Left ventricle myocardium inferior (tissue), 1 donor: ENCODE results near the gene CEP44. TPM values are rescaled to one million over a fixed set of nuclear protein-coding genes. Genes with fewer than 3 reads are reported as not detected.

ENCODE experiments used
- DNase-seq: peaks from one replicate; pipeline ENCODE4 v3.0.0-alpha.2; 2020
- H3K27ac ChIP-seq: fragments of 200-600 bp; replicated peaks from 2 replicates; pipeline ENCODE4 v1.8.0; 2021
- H3K27me3 ChIP-seq: fragments of 200-600 bp; 2 replicates; pipeline ENCODE4 v1.8.0; 2021; ENCODE audit warnings: low read depth
- H3K36me3 ChIP-seq: fragments of 200-600 bp; 2 replicates; pipeline ENCODE4 v1.8.0; 2021
- H3K4me1 ChIP-seq: fragments of 200-600 bp; 2 replicates; pipeline ENCODE4 v1.8.0; 2021
- H3K4me3 ChIP-seq: fragments of 200-600 bp; 2 replicates; pipeline ENCODE4 v1.8.0; 2021; ENCODE audit warnings: mild to moderate bottlenecking, moderate library complexity
- H3K9me3 ChIP-seq: fragments of 200-600 bp; replicated peaks from 2 replicates; pipeline ENCODE4 v1.8.0; 2021
- CTCF ChIP-seq: fragments of 200-600 bp; IDR thresholded peaks from 2 replicates; pipeline ENCODE4 v1.8.0; 2021; ENCODE audit warnings: antibody characterized with exemption, mild to moderate bottlenecking, borderline replicate concordance
- intact Hi-C: fragments of 100-400 bp; cut with micrococcal nuclease; formaldehyde crosslinking; loops from one replicate; pipeline ENCODE4 v1.11.0; 2022
- total RNA-seq: library from RNA; stranded (reverse); fragmentation: NEBNext Ultra II Directional; extraction: Animal tissue kit (Norgen Biotek cat#: 25700); gene quantifications from one replicate; pipeline ENCODE4 v1.2.1, GENCODE V29; 2021
- donor health status: DM: no; HTN: yes; CAD: no; lungs with severe emphysema.

Gene CEP44
- total RNA-seq, 1 donor from 2014 or later, result 11.2 TPM

GRCh38 chr4:174266416-174266815, 17.3 kb upstream of the CEP44 start:
- intact Hi-C loops, result no loop called here
- Histone ChIP-seq H3K4me1 (peaks cover 38% of the 10 kb centered on the region), H3K27ac (no peak overlapping the region), H3K27me3 (no peaks in the 10 kb centered on the region), H3K9me3 (no peaks in the 10 kb centered on the region), H3K4me3 (no peak overlapping the region), H3K36me3 (no peaks in the 10 kb centered on the region)
- no peak for TF ChIP-seq CTCF
- no peak for DNase-seq

DNA sequence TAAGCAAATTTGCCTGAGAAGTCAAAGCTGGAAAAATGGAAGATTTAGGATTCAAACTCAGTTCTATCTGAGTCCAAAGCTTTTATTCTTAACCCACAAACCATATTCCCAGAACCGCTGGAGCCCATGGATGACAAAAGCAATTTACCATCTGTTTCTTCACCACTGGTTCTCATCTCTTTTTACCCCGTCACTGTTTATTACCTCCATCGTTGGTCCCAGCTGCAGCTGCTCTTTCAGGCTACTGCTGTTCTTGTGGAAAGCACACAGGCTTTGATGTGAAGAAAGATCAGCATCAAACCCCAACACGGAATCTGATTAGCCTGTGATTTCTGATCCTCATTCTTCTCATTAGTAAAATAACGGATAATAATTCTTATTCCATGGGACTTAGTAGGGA, 9.8 kb upstream of the CEP44 start:
- Histone ChIP-seq H3K4me1 (peaks cover 27% of the 10 kb centered on the region), H3K27ac (no peak overlapping the region), H3K27me3 (no peaks in the 10 kb centered on the region), H3K9me3 (no peaks in the 10 kb centered on the region), H3K36me3 (no peaks in the 10 kb centered on the region), H3K4me3 (no peak overlapping the region)
- intact Hi-C loops, result no loop called here
- no peak for DNase-seq
- no peak for TF ChIP-seq CTCF

- no peak overlapping the region for H3K27ac ChIP-seq
- no peak for TF ChIP-seq CTCF
- no peak for DNase-seq
- intact Hi-C loops, result no loop called here
- no peak overlapping the region for H3K4me3 ChIP-seq
- peaks cover 4% of the 10 kb centered on the region for H3K9me3 ChIP-seq
- no peaks in the 10 kb centered on the region for H3K27me3 ChIP-seq
- H3K4me1 ChIP-seq, result peaks cover 27% of the 10 kb centered on the region
- no peaks in the 10 kb centered on the region for H3K36me3 ChIP-seq
These were observed 9.3 kb upstream of the CEP44 start for GRCh38 chr4:174274436-174274835.

GRCh38 chr4:174275101-174275500, 8.6 kb upstream of the CEP44 start:
- no peak overlapping the region for H3K4me3 ChIP-seq
- no peak for TF ChIP-seq CTCF
- H3K4me1 ChIP-seq, result peaks cover 28% of the 10 kb centered on the region
- H3K9me3 ChIP-seq, result peaks cover 6% of the 10 kb centered on the region
- no peak for DNase-seq
- no peak overlapping the region for H3K27ac ChIP-seq
- intact Hi-C loops, result no loop called here
- no peaks in the 10 kb centered on the region for H3K27me3 ChIP-seq
- H3K36me3 ChIP-seq, result no peaks in the 10 kb centered on the region

GRCh38 chr4:174277433-174277832, 6.3 kb upstream of the CEP44 start:
- intact Hi-C loops, result no loop called here
- no peak for DNase-seq
- Histone ChIP-seq H3K27ac (no peak overlapping the region), H3K9me3 (peaks cover 6% of the 10 kb centered on the region), H3K4me3 (no peak overlapping the region), H3K27me3 (no peaks in the 10 kb centered on the region), H3K4me1 (peaks cover 52% of the 10 kb centered on the region), H3K36me3 (no peaks in the 10 kb centered on the region)
- TF ChIP-seq CTCF, result no peak

DNA sequence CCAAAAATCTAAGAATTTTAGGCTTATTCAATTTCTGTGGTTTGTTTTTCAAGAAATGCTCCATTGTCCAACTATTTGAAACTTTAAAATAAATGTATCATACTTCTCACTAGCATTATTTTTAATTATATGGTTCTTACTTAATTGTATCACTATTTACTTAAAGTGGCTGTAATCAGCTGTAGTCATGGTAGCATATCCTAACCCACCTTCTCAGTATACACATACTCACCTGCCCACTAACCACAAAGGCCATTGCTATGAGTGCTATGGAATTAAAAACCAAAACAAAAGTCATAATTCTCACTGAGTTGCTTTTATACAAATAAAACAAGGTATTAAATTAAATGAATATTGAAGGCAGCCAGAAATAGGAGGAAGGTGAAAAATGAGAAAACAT, 5.2 kb upstream of the CEP44 start:
- peaks cover 6% of the 10 kb centered on the region for H3K9me3 ChIP-seq
- no peak for DNase-seq
- no peak overlapping the region for H3K27ac ChIP-seq
- TF ChIP-seq CTCF, result no peak
- peaks cover 60% of the 10 kb centered on the region for H3K4me1 ChIP-seq
- no peaks in the 10 kb centered on the region for H3K36me3 ChIP-seq
- intact Hi-C loops, result no loop called here
- H3K4me3 ChIP-seq, result no peak overlapping the region
- H3K27me3 ChIP-seq, result no peaks in the 10 kb centered on the region
